HG02885 (cell line): ENCODE results near the gene ZDHHC9.

ENCODE experiments used
- ATAC-seq: cut with Tn5 transposase; IDR thresholded peaks from one replicate; pipeline ENCODE4 v1.9.1; 2021; ENCODE audit warnings: mild to moderate bottlenecking; ENCODE audit not compliant: unreplicated experiment, poor library complexity

ZDHHC9 gene

DNA sequence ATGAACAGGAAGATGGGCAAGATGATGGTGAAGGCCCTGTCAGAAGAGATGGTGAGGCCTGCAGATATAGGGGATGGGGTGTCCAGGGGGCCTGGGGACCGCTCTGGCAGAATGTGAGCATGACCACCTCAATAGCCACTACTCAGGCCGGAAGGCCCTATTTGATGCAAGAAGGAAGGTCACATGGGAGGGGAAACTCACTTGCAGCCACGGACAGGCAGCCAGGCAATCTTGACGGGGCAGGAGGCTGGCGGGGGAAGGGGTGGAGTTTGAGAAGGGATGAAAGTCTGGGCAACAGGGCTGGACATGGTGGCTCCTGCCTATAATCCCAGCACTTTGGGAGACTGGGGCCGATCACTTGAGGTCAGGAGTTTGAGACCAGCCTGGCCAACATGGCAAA is 55.2 kb downstream of the ZDHHC9 start:
- no peak for ATAC-seq

DNA sequence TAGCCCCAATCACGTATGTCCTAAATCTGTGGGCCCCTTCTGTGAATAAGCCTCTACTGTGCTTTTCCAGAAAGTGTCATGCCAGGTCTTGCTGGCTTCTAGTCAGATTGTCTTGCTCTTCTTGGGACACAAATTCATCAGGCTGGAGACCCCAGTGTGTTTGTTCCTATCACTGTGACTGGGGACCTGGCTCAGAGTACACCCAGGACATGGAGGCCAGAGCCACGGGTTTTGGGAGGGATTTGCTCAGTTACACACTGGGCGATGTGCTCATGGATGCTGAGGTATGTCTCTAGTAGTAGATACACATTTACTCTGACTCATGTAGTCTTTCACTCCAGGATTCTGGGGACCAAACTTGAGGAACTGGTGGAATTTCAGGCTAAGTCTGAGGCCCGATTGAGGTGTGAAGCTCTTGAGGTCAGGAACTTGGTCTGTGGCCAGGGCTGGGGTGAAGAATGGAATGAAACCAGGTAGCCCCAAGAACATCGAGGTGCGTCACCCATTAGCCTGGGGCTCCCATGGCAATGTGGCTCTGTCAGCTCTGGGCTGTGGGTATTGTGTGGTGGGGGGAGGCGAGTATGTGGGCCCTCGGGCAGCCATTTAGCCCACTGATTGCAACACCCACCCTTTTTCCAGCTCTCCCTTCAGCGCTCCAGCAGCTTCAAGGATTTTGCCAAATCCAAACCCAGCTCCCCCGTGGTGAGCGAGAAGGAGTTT is 56.2 kb downstream of the ZDHHC9 start:
- ATAC-seq = no peak

DNA sequence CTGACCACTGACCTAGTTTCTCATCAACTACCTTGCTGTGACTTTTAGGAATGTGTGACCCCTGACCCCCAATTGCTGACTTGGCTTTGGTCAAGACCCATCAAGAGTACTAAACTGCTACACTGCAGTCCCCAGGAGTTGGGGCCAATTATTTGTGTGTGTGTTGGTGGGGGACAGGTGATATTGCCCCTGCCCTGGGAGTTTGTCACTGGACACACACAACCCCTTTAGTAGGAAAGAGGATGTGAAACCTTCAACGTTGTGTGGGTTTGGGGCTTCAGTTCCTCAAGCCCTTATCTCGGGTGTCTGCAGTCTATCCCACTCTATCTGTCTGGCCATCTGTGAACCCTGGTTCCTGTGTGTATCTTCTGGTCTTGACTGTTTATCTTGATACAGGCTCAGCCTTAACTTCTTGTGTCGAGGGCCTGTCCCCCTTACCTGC is 57.5 kb downstream of the ZDHHC9 start:
- ATAC-seq = peak; percentile 88

DNA sequence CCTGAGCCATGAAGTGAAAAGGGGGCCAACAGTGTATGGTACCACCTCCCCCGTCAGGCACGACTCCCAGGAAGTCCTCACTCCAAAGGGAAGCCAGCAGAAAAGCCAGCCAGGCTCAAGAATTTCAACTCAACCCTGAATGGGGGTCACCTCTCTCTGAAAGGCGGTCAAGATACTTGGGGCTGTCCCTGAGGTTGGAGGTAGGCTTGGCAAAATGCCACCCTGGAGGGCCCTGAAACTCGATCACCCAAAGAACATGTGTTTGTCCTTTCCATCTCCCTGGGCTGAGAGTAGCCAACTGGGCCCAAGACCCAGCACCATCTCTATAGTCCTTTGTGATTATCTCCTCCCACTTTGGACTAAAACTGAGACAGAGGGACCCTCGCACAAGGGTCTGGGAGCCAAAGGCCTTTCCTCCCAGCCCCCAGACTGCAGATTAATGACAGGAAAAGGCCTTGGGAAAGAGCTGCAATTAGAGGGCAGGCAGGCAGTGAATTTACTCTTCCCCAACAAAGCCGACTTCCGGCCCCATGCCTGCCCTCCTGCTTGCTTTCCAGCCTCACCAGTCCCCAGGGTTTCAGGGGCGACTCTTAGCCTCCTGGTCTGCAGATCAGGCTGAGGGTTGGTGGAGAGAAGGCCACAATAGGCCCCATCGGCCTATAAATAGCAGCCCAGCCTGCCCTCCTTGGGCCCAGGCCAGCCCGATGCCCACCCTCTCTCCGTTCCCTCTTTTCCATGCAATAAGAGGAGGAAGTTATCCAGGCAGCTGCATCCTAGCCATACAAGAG is 58.3 kb downstream of the ZDHHC9 start:
- ATAC-seq = no peak

DNA sequence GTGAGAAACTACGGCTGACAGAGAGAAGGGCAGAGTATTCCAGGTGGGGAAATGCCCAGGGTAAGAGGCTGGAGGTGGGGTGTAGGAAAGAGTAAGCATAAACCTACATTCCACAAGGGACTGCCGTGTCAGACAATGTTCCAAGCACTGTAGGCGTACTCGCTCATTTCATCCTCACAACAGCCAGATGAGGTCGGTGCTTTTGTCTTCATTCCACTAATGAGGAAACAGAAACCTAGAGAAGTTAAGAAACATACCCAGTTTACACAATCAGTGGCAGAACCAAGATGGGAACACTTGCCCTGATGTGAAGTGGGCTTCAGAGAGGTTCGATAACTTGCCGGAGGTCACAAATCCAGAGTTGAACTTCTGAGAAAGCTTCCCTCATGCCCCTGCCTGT is 59.3 kb downstream of the ZDHHC9 start:
- ATAC-seq = no peak

DNA sequence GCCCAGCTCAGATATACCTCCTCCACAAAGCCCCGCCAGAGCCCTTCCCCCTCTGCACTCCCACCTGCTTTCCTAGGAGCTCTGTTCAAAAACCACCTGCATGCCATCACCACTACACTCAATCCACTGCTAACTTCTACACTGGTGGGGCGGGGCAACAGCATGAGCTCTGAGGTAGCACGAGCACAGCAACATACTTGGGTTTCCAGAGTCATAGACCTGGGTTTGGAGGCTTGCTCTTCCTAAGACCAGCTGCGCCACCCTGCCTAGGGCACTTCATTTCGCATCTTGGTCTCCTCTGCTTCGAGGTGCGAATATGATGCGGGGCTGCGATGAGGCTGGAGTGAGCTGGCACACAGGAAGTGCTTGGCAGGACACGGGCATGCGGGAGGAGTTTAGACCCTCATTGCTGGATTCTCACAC is 60.4 kb downstream of the ZDHHC9 start:
- ATAC-seq = no peak

DNA sequence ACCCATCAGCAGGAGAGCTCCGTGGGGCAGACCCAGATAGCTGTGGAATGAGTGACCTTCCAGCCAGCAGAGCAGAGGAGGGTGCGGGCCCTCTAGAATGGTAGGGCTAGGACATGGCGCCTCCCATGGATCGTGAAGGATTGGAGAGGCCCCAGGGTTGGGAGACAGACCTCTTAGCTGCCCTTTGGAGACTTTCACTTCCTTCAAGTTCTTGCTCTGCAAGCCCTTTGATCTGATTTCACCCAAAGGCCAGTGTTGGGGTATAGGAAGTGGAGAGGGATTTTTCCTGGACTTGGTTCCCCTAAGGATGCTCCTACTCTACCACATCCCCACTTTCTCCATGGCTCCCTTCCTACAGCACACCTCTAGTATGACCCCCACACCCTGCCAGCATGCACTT is 61.0 kb downstream of the ZDHHC9 start:
- ATAC-seq = no peak

DNA sequence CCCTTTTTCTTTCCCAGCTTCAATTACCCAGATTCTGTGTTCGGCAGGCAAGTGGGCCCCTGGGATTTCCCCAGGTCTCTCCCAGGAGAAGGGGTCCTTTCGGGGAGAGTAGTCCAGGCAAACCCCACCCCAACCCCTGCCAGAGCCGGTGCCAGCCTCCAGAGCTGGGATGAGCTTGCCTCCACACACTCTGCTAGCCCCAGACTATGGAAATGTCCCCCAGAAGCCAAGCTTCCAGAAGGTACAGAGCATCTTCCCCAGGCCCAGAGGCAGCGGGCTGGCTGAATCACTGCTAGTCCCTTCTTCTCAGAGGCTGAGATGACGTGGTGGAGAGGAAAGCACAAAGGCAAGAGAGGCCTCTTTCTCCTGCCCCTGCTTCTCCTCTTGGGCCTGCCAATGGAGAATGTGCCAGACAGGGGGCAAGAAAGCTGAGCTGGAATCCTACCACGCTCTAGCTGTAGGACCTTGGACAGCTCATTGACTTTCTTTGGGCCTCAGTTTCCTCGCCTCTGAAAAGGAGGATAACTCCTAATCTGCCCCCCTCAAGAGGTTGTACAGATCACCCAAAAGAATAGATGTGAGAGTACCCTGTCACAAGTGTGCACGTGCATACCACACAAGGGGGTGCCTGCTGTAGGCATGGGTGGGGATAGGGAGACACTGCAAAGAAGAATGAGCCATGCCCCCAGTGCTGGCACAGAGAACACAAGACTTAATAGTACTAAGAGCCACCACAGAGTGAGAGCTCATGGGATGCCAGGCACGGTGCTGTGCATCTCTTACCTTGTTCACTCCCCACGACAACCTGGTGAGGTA is 61.8 kb downstream of the ZDHHC9 start:
- no peak for ATAC-seq

DNA sequence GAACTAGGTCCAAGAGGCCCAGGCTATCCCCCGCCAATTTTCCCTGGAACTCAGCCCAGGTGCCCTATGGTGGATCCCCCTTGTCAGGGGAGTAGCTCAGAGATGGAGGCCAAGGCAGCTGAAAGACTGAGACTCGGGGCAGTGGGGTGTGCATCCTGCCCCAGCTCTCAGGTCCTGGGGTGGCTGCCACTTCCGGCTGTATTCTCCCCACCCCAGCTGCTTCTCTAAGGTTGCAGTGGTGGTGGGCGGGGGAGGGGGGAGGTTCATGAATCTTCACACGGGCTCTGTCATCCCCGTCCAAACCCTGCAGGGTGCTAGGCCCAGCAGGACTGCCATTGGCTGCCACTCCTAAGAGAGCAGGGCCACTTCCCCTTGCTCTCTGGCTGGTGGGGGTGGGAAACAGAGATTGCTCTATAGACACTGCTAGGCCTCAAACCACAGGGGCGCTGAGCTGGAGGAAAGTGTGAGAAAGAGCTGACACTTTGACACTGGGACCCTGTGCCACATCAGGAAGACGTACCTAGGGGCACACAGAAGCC is 62.5 kb downstream of the ZDHHC9 start:
- ATAC-seq = peak; percentile 72

DNA sequence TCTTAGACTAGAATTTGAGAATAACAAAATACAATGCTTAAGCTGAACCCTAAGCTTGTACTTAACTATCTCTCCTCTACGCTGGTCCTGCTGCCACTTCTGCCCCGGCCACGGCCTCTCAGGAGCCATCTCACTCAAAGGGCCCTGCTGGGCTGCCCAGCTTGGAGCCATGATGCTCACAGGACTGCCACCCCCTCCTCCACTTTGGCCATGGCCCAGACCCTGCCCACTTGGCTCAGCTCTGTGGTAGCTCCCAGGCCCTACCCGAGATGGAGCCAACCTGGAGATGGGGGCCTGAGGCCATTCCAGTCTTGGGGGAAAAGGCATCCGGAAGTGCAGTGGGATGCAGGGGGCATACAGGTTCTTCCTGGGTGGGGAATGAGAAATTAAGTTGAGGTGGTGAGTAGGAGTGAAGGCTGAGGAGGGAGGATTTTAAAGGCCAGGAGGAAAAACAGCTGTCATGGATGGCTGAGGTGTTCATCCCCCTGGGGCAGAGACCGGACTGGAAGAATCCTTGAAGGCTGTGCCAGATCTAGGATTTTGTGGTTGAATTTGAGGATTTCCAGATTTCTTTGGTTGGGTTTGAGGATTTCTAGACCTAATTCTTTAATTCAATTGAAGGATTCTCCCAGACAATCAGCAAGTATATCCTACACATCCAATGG is 63.1 kb downstream of the ZDHHC9 start:
- no peak for ATAC-seq

DNA sequence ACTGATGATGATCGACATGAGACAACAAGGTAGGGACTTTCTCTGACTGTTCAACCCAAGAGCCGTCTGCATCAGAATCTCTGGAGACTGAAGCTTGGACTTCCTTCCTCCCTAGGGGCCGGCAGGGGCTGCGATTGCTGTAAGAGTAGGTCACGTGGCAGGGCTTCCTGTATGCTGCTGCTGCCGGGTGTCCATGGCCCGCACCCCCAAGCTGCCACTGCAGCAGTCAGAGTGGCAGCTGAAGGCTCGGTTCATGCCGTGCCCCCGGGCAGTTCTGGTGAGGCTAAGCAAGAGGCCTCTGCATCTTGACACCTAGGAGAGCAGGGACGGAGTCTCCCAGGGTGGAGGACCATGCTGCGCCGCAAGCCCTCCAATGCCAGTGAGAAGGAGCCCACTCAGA is 63.9 kb downstream of the ZDHHC9 start, which contains the start of gene SASH3:
Gene SASH3, plus strand, starts transcription at position 203 of the 400 bp plus-strand sequence. Its CDS starts 149 bp downstream, at position 352.
- ATAC-seq = peak; percentile 34

DNA sequence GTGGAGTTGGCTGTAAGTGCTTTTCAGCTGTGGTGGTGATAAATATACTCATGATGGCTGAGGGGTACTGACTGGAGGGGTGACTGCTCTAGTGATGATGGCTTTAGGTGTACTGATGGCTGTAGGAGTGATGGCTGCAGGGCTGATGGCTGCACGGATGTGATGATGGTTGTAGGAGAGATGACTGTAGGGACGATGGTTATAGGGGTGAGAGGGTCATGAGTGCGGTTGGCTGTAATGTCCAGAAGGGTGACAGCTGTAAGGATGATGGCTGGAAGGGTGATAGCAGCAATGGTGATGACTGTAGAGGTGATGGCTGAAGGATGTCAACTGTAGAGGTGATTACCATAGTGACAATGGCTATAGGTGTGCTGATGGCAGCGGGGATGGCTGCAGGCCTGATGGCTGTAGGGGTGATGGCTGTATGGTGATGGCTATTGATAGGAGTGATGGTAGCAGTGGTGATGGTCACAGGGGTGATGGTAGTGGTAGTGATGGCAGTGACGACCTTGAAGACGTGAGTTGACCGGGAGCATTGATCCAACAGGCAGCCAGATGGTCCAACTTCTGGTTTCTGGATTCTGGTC is 64.5 kb downstream of the ZDHHC9 start:
- ATAC-seq = no peak

DNA sequence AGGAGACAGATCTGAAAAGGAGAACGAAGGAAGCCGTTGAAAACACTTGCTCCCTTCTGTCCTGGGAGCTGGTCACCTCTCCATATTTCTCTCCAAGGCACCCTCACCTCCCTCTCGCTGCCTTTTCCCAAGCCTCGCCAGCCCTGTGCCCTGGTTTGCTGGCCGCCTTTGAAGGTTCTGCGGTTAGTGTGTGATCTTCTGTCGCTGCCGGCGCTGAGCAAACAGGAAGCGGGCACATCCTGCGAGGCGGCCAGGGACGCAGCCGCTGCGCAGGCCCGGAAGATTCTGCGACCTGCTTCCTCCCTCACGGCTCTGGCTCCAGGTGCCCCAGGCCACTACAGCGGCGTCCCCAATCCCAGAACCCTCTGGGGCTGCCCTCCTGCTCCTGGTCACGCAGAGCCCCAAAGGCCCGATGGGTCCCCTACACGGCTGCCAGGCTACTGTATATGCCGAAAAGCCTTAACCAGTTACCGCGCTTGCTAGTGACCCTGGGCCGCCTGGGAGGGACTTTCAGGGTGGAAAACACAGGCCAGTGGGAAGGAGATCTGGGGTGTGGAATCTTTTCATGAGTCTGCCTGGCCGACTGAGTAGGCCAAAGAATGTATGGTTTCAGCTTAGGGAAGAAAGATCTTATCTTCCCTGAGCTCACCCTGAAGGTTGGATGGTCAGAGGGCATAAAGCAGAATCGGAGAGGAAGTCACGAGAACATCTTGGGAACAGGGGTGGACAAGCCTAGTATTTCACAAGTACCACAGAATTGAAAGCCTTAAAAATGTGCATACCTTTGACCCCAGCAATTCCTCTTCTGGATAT is 66.3 kb downstream of the ZDHHC9 start:
- peak; percentile 20 for ATAC-seq

DNA sequence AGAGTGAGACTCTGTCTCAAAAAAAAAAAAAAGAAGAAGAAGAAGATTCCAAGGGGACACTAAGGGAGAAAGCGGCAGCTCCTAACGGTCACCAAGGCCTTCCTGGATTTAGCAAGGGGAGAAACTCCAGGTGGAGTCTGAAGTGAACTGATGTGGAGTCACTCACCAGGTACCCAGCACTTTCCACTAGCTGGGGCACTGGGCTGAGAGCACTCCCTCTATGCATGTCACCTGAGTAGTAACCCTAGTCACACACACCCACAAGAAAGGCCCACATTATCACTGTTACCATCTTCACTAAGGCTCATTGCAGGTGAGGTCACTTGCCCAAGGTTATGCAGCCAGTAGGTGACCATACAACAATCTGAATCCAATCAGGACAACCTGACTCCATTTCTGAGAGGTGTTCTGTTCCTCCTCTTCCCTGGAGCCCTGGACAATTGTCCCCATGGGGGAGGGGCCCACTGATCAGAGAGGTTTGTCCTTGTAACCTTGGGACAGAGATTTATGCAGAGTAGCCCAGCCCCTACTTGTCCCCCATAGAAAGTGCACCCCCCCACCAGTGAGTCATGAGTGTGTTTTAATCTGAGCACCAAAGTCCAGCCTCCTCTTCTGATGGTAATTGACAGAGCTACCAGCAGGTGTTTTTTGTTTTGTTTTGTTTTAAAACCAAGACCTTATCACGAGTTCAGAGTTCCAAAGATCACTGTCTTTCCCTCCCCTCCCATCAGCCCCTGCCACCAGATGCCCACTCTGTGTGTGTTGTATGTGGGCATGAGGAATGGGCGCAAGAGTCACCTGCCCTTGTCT is 69.8 kb downstream of the ZDHHC9 start:
- no peak for ATAC-seq

DNA sequence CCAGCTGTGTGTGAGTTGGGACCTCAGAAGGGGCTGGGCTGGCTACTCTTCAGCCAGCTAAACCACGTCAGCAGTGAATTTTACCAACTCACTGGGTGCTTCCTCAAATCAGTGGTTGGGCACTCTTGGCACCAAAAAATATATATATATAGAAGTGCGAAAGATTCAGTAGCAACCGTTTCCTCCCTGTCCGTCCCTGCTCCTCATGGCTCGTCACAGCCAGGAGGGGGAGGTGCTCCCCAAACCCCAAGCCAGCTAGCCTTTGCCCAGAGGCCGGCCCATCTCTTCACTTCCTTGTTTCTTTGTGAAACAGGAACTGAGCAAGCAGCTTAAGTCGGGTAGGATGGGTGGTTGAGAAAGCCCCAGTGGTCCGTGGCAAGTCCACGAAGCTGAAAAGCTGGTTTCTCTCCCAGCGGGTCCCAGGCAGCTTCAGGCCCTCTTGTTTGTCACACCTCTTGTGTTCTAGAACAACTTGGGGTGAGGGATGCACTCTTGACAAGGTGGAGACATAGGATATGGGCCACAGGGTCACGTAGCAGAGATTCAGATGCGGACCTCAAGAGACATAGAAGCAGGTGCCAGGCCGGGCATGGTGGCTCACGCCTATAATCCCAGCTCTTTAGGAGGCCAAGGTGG is 70.8 kb downstream of the ZDHHC9 start:
- peak; percentile 83 for ATAC-seq

DNA sequence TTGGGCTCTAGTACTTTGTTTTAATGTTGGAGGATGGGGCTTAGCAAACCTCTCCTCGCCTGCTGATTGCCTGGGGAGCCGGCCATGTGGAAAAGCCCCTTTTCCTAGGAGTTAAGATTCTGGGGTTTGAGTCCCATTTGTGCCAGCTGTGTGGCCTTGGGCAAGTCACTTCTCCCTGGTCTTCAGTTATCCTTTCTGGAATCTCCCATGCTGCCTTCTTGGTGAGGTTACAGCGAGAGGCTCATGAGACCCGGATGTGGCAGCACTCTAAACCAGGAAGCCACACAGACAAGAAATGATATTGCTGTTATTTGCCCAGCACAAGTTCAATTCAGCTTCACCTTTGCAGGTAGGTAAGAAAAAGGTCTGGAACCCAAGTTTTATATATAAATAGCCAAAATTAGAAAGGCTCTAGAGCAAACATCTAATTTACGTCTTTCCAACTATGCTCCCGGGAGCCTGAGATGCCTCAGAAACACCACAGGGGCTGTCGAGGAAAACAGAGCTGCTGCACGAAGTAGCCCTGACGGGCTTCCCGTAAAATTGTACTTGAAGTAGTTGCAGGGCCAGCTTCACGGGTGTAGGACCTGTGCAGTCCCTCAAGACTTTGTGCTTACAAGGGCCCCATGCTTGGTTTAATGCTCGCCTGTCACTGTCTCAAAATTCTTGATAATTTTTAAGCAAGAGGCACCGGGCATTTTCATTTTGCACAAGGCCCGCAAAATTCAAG is 72.3 kb downstream of the ZDHHC9 start:
- ATAC-seq = no peak
